Activated CD4-positive, CD25-positive, alpha-beta regulatory T cell treated with anti-CD3 and anti-CD28 coated beads, Interleukin-2, amount 50 U/mL, for 24 hours (primary cell): ENCODE measurements around the gene TYW1B.
"Not testable (repeated sequence)": the region's sequence is repeated elsewhere in the genome, so short reads cannot be mapped to it uniquely, and the experiment has no call there.

Source experiments
- ATAC-seq, 2 donors: fragments of 150-1000 bp; cut with Tn5 transposase; one replicate each; pipeline ENCODE4 v1.10.0; 2021; ENCODE audit warnings: mild to moderate bottlenecking in 1 of 2, moderate library complexity in 1 of 2

Gene TYW1B

DNA sequence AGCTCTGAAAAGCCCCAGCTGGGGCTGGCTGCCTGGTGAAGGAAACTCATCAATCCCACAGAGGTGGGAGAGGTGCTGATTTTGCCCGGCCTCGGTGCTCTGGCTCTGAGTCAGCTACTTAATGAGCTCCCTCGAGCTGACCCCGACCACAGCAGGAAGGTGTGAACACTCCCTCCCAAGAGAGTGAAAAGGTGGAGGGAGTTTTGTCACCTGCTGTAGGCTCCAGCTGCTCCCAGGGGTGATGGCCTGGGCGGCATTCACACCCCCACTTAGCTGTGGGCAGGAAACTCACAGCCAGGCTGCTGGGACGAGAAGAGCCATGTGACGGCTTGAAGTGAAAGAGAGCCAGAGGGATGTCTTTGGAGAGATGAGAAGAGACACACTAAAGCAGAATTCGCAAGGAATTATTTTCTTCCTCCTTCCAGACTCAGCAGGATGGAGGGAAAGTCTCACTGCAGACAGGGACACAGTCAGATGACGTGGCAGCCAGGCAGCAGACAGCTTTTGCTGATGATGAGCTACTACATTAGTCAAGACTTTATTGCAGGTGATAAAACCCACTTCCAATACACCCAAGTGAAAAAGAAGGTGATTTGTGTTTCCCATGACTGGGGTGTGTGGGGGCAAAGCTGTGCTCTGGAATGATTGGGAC, 281.3 kb downstream of the TYW1B start:
- ATAC-seq = not testable (repeated sequence)

DNA sequence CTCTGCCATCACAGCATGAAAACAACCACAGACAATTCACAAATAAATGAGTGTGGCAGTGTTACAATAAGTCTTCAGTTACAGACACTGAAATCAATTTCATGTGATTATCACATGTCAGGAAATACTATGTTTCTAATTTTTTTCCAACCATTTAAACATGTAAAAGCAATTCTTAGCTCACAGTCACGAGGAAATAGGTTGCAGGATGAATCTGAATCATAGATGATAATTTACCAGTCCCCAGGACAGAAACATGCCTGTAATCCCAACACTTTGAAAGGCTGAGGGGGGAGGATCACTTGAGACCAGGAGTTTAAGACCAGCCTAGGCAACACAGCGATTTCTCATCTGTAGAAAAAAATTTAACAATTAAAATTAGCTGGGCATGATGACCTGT, 283.5 kb downstream of the TYW1B start:
- ATAC-seq = not testable (repeated sequence)

DNA sequence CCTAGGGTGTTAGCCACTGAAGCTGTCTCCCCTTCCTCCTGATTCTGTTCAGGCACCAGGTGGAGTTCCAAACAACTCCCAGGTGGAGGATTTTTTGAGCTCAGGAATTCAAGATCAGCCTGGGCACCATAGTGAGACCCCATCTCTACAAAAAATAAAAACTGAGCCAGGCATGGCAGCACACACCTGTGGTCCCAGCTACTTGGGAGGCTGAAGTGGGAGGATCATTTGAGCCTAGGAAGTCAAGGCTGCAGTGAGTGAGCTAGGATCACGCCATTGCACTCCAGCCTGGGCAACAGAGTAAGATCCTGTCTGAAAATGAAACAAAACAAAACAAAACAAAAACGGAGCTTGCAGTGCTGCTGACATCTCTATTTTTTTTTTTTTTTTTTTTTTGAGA, 287.1 kb downstream of the TYW1B start:
- ATAC-seq = no peak

DNA sequence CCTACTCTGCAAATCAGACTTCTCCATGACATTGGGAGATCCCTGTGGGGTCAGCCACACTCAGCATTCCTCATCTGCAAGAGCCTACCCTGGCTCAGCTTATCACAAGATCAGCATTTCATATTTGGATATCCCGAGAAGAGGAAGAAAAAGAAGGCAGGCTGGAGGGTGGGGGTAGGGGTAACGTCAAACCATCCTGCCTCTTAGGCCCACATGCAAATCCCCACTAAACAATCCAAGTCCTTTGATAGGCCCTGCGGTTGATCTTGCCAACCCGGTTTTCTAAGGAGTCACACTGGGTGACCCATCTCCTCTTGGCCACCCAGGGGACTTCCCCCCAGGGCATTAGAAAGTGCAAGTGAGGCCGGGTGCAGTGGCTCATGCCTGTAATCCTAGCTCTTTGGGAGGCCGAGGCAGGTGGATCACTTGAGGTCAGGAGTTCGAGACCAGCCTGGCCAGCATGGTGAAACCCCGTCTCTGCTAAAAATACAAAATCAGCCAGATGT, 287.8 kb downstream of the TYW1B start:
- ATAC-seq = no peak

DNA sequence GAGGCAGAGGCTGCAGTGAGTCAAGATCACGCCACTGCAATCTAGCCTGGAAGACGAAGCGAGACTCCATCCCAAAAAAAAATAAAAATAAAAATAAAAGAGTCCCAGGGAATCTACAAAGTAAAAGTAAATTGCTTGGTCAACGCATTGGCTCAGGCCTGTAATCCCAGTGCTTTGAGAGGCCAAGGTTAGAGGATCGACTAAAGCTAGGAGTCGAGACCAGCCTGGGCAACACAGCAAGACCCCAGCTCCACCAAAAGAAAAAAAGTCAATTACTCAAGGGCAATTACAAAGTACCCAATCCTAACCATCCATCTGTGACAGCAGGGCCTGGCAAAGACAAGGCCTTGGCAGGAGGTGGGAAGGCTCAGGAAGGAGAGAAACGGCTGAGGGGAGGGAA, 288.3 kb downstream of the TYW1B start:
- no peak for ATAC-seq

DNA sequence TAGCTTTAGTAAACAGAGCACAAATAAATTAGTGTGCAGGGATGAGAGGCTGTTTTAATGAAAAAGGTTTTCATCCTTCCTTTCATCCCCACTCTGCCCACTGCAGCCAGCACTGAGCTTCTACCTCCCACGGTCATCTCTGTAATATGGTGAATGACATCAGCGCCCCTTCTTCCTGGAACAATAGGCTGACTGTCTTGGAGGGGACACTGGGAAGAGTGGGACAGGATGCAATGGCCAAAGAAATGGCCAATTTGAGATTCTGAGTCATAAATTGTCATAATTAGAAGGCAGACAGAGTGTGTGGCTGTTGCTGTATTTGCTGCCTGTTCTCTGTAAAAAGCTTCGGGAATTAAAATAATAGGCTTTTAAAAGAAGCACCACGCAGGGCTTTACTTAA, 289.1 kb downstream of the TYW1B start:
- ATAC-seq = no peak

DNA sequence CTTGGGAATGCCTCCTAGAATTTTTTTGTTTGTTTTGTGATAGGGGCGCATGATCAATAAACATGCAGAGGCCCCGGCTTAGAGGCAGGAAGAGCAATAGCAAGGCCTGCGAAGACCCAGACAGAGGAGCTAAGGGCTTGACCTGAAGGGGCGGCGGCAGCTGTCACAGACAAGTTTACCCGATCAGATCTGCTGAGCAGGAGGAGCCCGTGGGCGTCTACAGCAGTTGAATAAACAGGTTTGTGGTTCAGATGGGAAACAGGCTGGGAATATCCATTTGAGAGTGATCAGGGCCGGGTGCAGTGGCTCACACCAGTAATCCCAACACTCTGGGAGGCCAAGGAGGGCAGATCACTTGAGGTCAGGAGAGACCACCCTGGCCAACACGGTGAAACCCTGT, 289.9 kb downstream of the TYW1B start:
- ATAC-seq = no peak

DNA sequence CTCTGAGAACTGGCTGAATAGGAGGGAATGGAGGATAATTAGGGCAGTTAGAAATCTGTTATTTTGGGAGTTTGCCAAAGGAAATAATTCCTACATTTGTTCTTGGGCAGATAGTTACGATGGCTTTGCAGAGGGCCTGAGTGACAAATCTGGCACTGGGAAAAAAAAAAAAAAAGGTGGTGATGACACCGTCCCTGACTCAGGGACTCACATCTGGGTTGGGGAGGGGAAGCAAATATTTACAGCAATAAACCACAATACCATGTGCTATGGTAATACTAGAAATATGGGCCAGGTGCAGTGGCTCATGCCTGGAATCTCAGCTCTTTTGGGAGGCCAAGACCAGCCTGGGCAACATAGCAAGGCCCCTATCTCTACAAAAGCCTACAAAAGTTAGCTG, 292.0 kb downstream of the TYW1B start:
- ATAC-seq = not testable (repeated sequence)

DNA sequence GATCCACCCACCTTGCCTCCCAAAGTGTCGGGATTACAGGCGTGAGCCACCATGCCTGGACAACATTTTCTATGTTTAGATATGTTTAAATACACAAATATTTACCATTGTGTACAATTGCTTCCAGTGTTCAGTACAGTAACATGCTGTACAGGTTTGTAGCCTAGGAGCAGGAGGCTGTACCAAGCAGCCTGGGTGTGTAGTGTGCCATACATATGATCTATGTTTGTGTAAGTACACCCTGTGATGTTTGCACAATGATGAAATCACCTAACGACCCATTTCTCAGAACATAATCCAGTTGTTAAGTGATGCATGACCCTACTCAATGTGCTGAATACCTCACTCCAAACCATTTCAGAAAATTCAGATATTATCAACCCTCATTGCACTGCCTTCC, 297.0 kb downstream of the TYW1B start:
- not testable (repeated sequence) for ATAC-seq
